Hepatocyte (in vitro differentiated cells): Measurements from ENCODE around the gene SCGB2A2. TPM values are rescaled to one million over a fixed set of nuclear protein-coding genes. Genes with fewer than 3 reads are reported as not detected.

Source experiments
- DNase-seq: peaks from one replicate; pipeline ENCODE4 v3.0.0-alpha.2; 2016; ENCODE audit warnings: low spot score
- H2AFZ ChIP-seq: fragments of 200-600 bp; sonication (generic); 2 replicates; pipeline ENCODE4 v1.6.0; 2016; ENCODE audit warnings: antibody characterized with exemption, mild to moderate bottlenecking
- H3K27ac ChIP-seq: fragments of 200-600 bp; sonication (generic); 2 replicates; pipeline ENCODE4 v1.5.1; 2016; ENCODE audit warnings: mild to moderate bottlenecking
- H3K27me3 ChIP-seq: fragments of 200-600 bp; sonication (generic); 2 replicates; pipeline ENCODE4 v1.6.1; 2016
- H3K36me3 ChIP-seq: fragments of 200-600 bp; sonication (generic); replicated peaks from 2 replicates; pipeline ENCODE4 v1.5.1; 2016; ENCODE audit warnings: low read depth; ENCODE audit not compliant: insufficient read depth
- H3K4me1 ChIP-seq: fragments of 200-600 bp; sonication (generic); 2 replicates; pipeline ENCODE4 v1.5.1; 2016; ENCODE audit warnings: mild to moderate bottlenecking, moderate library complexity; ENCODE audit not compliant: insufficient read depth
- H3K4me2 ChIP-seq: fragments of 200-600 bp; sonication (generic); 2 replicates; pipeline ENCODE4 v1.6.0; 2016
- H3K4me3 ChIP-seq: fragments of 200-600 bp; sonication (generic); 2 replicates; pipeline ENCODE4 v1.5.1; 2016; ENCODE audit warnings: mild to moderate bottlenecking
- H3K79me2 ChIP-seq: fragments of 200-600 bp; sonication (generic); 2 replicates; pipeline ENCODE4 v1.6.0; 2017; ENCODE audit warnings: mild to moderate bottlenecking
- H3K9me2 ChIP-seq: fragments of 200-600 bp; sonication (generic); replicated peaks from 2 replicates; pipeline ENCODE4 v1.6.0; 2017; ENCODE audit warnings: mild to moderate bottlenecking; ENCODE audit not compliant: insufficient read depth
- H3K9me3 ChIP-seq: fragments of 200-600 bp; sonication (generic); 2 replicates; pipeline ENCODE4 v1.5.1; 2016; ENCODE audit warnings: low read depth, mild to moderate bottlenecking
- H4K20me1 ChIP-seq: fragments of 200-600 bp; sonication (generic); 2 replicates; pipeline ENCODE4 v1.6.0; 2016; ENCODE audit warnings: mild to moderate bottlenecking; ENCODE audit not compliant: insufficient read depth, poor library complexity, severe bottlenecking
- CTCF ChIP-seq: fragments of 200-600 bp; sonication (generic); IDR thresholded peaks from 2 replicates; pipeline ENCODE4 v1.5.1; 2016; ENCODE audit warnings: antibody characterized with exemption, mild to moderate bottlenecking; ENCODE audit not compliant: poor library complexity
- EZH2 ChIP-seq: fragments of 200-600 bp; sonication (generic); IDR thresholded peaks from 2 replicates; pipeline ENCODE4 v1.6.1; 2016; ENCODE audit warnings: antibody characterized with exemption, mild to moderate bottlenecking, borderline replicate concordance
- EZH2phosphoT487 ChIP-seq: fragments of 200-600 bp; sonication (generic); IDR thresholded peaks from one replicate; pipeline ENCODE4 v1.6.1; 2018; ENCODE audit warnings: antibody characterized with exemption, mild to moderate bottlenecking, low read depth, moderate library complexity; ENCODE audit not compliant: unreplicated experiment, severe bottlenecking
- WGBS: methylation state at CpG from one replicate; pipeline ENCODE4 v1.1.6; 2016; ENCODE audit warnings: low lambda C conversion rate; ENCODE audit errors: missing lambda C conversion rate; 5-methylcytosine and 5-hydroxymethylcytosine counted together
- polyA plus RNA-seq: library from polyadenylated mRNA; unstranded; fragments of >200 nt; fragmentation: Nextera tagmentation; extraction: Ambion mirVana; gene quantifications from 2 replicates; pipeline ENCODE4 v1.2.1, GENCODE V29; 2016
- total RNA-seq: library from RNA; depleted of rRNA; stranded (reverse); fragments of >200 nt; gene quantifications from 2 replicates; pipeline ENCODE4 v1.2.3, GENCODE V29; 2014

SCGB2A2 gene
- total and polyA plus RNA-seq, 2 experiments from 2014 or later: not detected

DNA sequence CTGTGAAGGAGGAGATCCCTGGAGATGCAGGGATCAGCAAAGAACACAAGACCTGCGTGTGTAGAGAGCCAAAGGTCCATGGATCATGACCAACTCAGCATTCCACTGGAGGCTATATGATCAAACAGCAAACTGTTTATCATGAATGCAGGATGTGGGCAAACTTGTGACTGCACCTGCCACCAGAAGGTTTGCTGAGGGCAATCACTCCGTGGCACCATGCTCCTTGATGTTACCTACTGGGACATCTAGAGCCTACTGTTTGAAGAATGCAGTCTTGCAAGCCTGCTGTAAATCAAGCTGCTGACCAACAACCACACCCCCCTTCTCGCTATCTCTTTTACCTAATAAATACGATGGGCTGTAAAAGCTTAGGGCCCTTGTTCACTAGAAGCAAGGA lies 18.3 kb upstream of the SCGB2A2 start:
- no peak for DNase-seq
- Histone ChIP-seq H4K20me1 (no peaks in the 10 kb centered on the region), H3K9me2 (no peaks in the 10 kb centered on the region), H2AFZ (no peak overlapping the region), H3K4me2 (no peak overlapping the region), H3K4me3 (no peak overlapping the region), H3K79me2 (no peaks in the 10 kb centered on the region), H3K9me3 (no peaks in the 10 kb centered on the region), H3K4me1 (no peaks in the 10 kb centered on the region), H3K36me3 (no peaks in the 10 kb centered on the region), H3K27me3 (no peaks in the 10 kb centered on the region), H3K27ac (no peak overlapping the region)
- 63% methylated on average over 4 of the region's 4 CpGs for WGBS
- no peak for TF ChIP-seq EZH2phosphoT487
- TF ChIP-seq CTCF: no peak
- TF ChIP-seq EZH2: no peak

- Histone ChIP-seq H2AFZ (no peak overlapping the region), H4K20me1 (no peaks in the 10 kb centered on the region), H3K79me2 (no peaks in the 10 kb centered on the region), H3K9me2 (no peaks in the 10 kb centered on the region), H3K9me3 (no peaks in the 10 kb centered on the region), H3K4me3 (no peak overlapping the region), H3K4me1 (no peaks in the 10 kb centered on the region), H3K27ac (no peak overlapping the region), H3K36me3 (no peaks in the 10 kb centered on the region), H3K27me3 (no peaks in the 10 kb centered on the region), H3K4me2 (no peak overlapping the region)
- DNase-seq: no peak
- WGBS: 76% methylated on average over 3 of the region's 3 CpGs
- TF ChIP-seq EZH2 (no peak), CTCF (no peak), EZH2phosphoT487 (no peak)
Observed at GRCh38 chr11:62253999-62254542, 15.9 kb upstream of the SCGB2A2 start.

DNA sequence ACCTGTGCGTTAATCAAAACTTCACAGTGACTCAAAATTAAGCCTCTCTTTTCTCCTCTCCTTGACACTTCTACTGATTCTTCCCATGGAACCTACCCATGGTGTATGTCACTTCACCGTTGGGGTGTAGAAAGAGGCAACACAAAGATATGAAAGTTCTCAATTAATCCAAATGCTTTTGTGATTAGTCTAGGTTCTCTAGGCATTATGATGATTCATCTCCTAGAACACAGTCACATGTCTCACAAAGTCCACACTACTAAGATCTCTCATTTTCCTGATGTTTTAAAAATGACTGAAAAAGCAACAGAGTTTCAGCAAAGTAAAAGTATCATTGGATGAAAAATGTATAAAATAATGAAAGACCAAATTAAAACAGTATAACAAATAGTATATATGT lies 13.7 kb upstream of the SCGB2A2 start:
- Histone ChIP-seq H3K4me3 (no peak overlapping the region), H3K9me2 (no peaks in the 10 kb centered on the region), H4K20me1 (no peaks in the 10 kb centered on the region), H3K27me3 (no peaks in the 10 kb centered on the region), H3K79me2 (no peaks in the 10 kb centered on the region), H3K36me3 (no peaks in the 10 kb centered on the region), H3K4me1 (no peaks in the 10 kb centered on the region), H2AFZ (no peak overlapping the region), H3K4me2 (no peak overlapping the region), H3K27ac (no peak overlapping the region), H3K9me3 (no peaks in the 10 kb centered on the region)
- TF ChIP-seq CTCF (no peak), EZH2 (no peak), EZH2phosphoT487 (no peak)
- WGBS: 82% methylated on average over 2 of the region's 2 CpGs
- DNase-seq: no peak
